K562 (cell line): ENCODE results near the gene ADGRB2. TPM values are rescaled to one million over a fixed set of nuclear protein-coding genes. Genes with fewer than 3 reads are reported as not detected.
A peak's percentile ranks its signal among the peaks of the same experiment; 100 is the strongest.

Experiments
- BDP1 ChIP-seq: IDR thresholded peaks from 3 replicates; pipeline ENCODE4 v1.6.1; 2011; ENCODE audit not compliant: insufficient read length, insufficient read depth
- BHLHE40 ChIP-seq: IDR thresholded peaks from 2 replicates; pipeline ENCODE4 v1.6.1; 2011; ENCODE audit warnings: low read length, improper control_type of control experiment
- CHD1 ChIP-seq: fragments of 200-600 bp; sonication (generic); IDR thresholded peaks from one replicate; pipeline ENCODE4 v1.6.1; 2012; ENCODE audit warnings: mild to moderate bottlenecking, moderate library complexity, low read length, inconsistent platforms
- ELF1 ChIP-seq: fragments of 200-800 bp; sonication (Bioruptor generic); IDR thresholded peaks from 2 replicates; pipeline ENCODE4 v1.6.1; 2016; ENCODE audit warnings: missing genetic modification characterization, missing compliant biosample characterization
- HEY1 ChIP-seq: fragments of 250-450 bp; sonication (Bioruptor Pico); IDR thresholded peaks from 2 replicates; pipeline ENCODE4 v1.5.0; 2020; ENCODE audit warnings: mild to moderate bottlenecking, moderate library complexity, borderline replicate concordance
- MAZ ChIP-seq, 2 experiments: fragments of 450-650 bp in 1 of 2; sonication (generic) in 1 of 2; formaldehyde crosslinking; IDR thresholded peaks in 1 of 2; conservative IDR thresholded peaks in 1 of 2; 2 replicates each; pipeline versions ENCODE4 v1.4.0 to v1.5.0; 2020; ENCODE audit warnings: mild to moderate bottlenecking in 1 of 2, missing genetic modification reagents in 1 of 2
- MCM2 ChIP-seq: fragments of 450-650 bp; IDR thresholded peaks from 2 replicates; pipeline ENCODE4 v1.6.1; 2017; ENCODE audit warnings: low read depth, mild to moderate bottlenecking
- MNT ChIP-seq, 2 experiments: fragments of 450-650 bp; conservative IDR thresholded peaks; 2 replicates each; pipeline ENCODE4 v1.6.1; 2017; ENCODE audit warnings: mild to moderate bottlenecking in 2 of 2, moderate library complexity in 2 of 2
- NFYB ChIP-seq: IDR thresholded peaks from 2 replicates; pipeline ENCODE4 v1.6.1; 2011; ENCODE audit warnings: mild to moderate bottlenecking, moderate library complexity; ENCODE audit not compliant: insufficient read length; ENCODE audit errors: extremely low read depth
- NR2C2 ChIP-seq, 2 experiments: fragments of 200-800 bp in 1 of 2; sonication (Bioruptor generic) in 1 of 2; sonication (generic) in 1 of 2; formaldehyde crosslinking in 1 of 2; IDR thresholded peaks; 2 replicates each; pipeline versions ENCODE4 v1.6.1 to v1.8.0; 2016 to 2022; ENCODE audit warnings: mild to moderate bottlenecking in 1 of 2, missing compliant biosample characterization in 1 of 2, missing genetic modification characterization in 1 of 2, missing genetic modification reagents in 1 of 2
- PREB ChIP-seq: sonication (generic); formaldehyde crosslinking; IDR thresholded peaks from 2 replicates; pipeline ENCODE4 v1.8.1; 2023; ENCODE audit warnings: mild to moderate bottlenecking, missing genetic modification reagents
- SAFB ChIP-seq: fragments of 200-400 bp; formaldehyde crosslinking; IDR thresholded peaks from 2 replicates; pipeline ENCODE4 v1.6.1; 2017; ENCODE audit warnings: low read depth, low read length, borderline replicate concordance
- SMAD1 ChIP-seq: fragments of 150-350 bp; IDR thresholded peaks from 2 replicates; pipeline ENCODE4 v1.6.1; 2014; ENCODE audit warnings: low read length, low read depth; ENCODE audit not compliant: partially characterized antibody
- SRF ChIP-seq, 2 experiments: fragments of 250-450, 450-650 bp in 1 of 2; sonication (Bioruptor Pico) in 1 of 2; sonication (generic) in 1 of 2; formaldehyde crosslinking; IDR thresholded peaks; 2 replicates each; pipeline versions ENCODE4 v1.5.0 to v1.5.1; 2020 to 2022; ENCODE audit warnings: mild to moderate bottlenecking in 1 of 2, missing genetic modification reagents in 1 of 2
- UBTF ChIP-seq, 2 experiments: IDR thresholded peaks; 2 replicates each; pipeline ENCODE4 v1.6.1; 2012; ENCODE audit warnings: improper control_type of control experiment in 2 of 2, low read depth in 2 of 2, low read length in 2 of 2, borderline replicate concordance in 1 of 2
- ZBTB26 ChIP-seq: fragments of 450-650 bp; formaldehyde crosslinking; IDR thresholded peaks from 2 replicates; pipeline ENCODE4 v1.4.0; 2022; ENCODE audit warnings: missing genetic modification characterization
- ZFPM2 ChIP-seq: fragments of 250-450 bp; sonication (Bioruptor Pico); IDR thresholded peaks from 2 replicates; pipeline ENCODE4 v1.5.1; 2022; ENCODE audit warnings: mild to moderate bottlenecking
- ZNF124 ChIP-seq: sonication (generic); formaldehyde crosslinking; IDR thresholded peaks from 2 replicates; pipeline ENCODE4 v1.8.1; 2022; ENCODE audit warnings: missing genetic modification reagents
- ZNF511 ChIP-seq: sonication (generic); formaldehyde crosslinking; IDR thresholded peaks from 2 replicates; pipeline ENCODE4 v1.8.0; 2022; ENCODE audit warnings: mild to moderate bottlenecking, missing genetic modification reagents
- ZNF717 ChIP-seq: fragments of 250-450 bp; sonication (Bioruptor Pico); IDR thresholded peaks from 2 replicates; pipeline ENCODE4 v1.5.0; 2021
- polyA plus RNA-seq, 8 experiments: library from polyadenylated mRNA; depleted of rRNA in 4 of 8; stranded (reverse) in 5 of 8; unstranded in 3 of 8; fragments of >200 nt; fragmentation: Nextera tagmentation in 2 of 8; fragmentation: Illumina TruSeq in 1 of 8; extraction: Ambion mirVana in 2 of 8; extraction: Trizol in 1 of 8; gene quantifications; 2 replicates each; pipeline versions ENCODE4 v1.2.1 to v1.2.3, GENCODE V29; 2011 to 2014; ENCODE audit warnings: inconsistent platforms in 1 of 8, missing spikeins in 1 of 8
- total RNA-seq, 7 experiments: library from RNA; depleted of rRNA in 6 of 7; stranded (reverse); fragments of >200 nt in 6 of 7; fragmentation: Illumina TruSeq in 2 of 7; extraction: Trizol in 2 of 7; gene quantifications; 2 replicates each; pipeline versions ENCODE4 v1.2.1 to v1.2.3, GENCODE V29; 2011 to 2021; ENCODE audit warnings: low replicate concordance in 1 of 7

Gene ADGRB2
- total and polyA plus RNA-seq, 9 of the 15 experiments (the other 6 are each of a cell fraction or from before 2014, with no cell fraction given), result 0.04 to 0.23 (median 0.20) TPM; not detected in 2

GRCh38 chr1:31788138-31788824, 24.1 kb upstream of the ADGRB2 start (continued):
- TF ChIP-seq NFYB, result no peak
- no peak for TF ChIP-seq SAFB
- TF ChIP-seq MCM2, result no peak
- no peak for TF ChIP-seq ZNF124 (CRISPR knock-in tag)
- TF ChIP-seq CHD1, result peak; percentile 92
- TF ChIP-seq BDP1, result no peak
- TF ChIP-seq ELF1 (tag), result peak; percentile 97
- TF ChIP-seq ZBTB26 (CRISPR knock-in tag), result 0 out of 2 replicates have a peak, but pooled peaks have one; percentile 51
- peak; percentile 89; the same call in 1 of the 2 replicates for TF ChIP-seq PREB (CRISPR knock-in tag)
- no peak for TF ChIP-seq ZFPM2 (CRISPR knock-in tag)
- peak in 1 of 2 experiments; percentile 43; a peak in 1 of 4 replicates for TF ChIP-seq UBTF (IDR thresholded peaks at IDR 0.05; ENCODE audit: borderline replicate concordance in 1 of 2, low read depth in 2 of 2, low read length in 2 of 2)
- TF ChIP-seq SMAD1, result peak; percentile 29
- TF ChIP-seq MAZ (CRISPR knock-in tag; conservative IDR thresholded peaks at IDR 0.05 in 1 of 2, IDR thresholded peaks at IDR 0.05 in 1 of 2), result 0 out of 4 replicates have a peak, but pooled peaks of 1 of the 2 experiments have one; percentile 35
- TF ChIP-seq HEY1 (CRISPR knock-in tag), result 0 out of 2 replicates have a peak, but pooled peaks have one; percentile 35
- peak; percentile 88 to 94 for TF ChIP-seq MNT (conservative IDR thresholded peaks at IDR 0.05)
- peak; percentile 41; the same call in 1 of the 2 replicates for TF ChIP-seq NR2C2 (CRISPR knock-in tag; IDR thresholded peaks at IDR 0.05)
- peak; percentile 79; the same call in 1 of the 2 replicates for TF ChIP-seq NR2C2 (tag; IDR thresholded peaks at IDR 0.05)
- peak; percentile 56 for TF ChIP-seq BHLHE40
- no peak for TF ChIP-seq SRF (CRISPR knock-in tag; IDR thresholded peaks at IDR 0.05)
- TF ChIP-seq ZNF511 (CRISPR knock-in tag), result peak; percentile 64; the same call in 1 of the 2 replicates
- TF ChIP-seq ZNF717 (CRISPR knock-in tag), result no peak
